Measurements from ENCODE around the gene ZNF324. TPM values are rescaled to one million over a fixed set of nuclear protein-coding genes. Genes with fewer than 3 reads are reported as not detected.

Gene ZNF324
- total and polyA plus RNA-seq, 9 of the 15 experiments (the other 6 are each of a cell fraction or from before 2014, with no cell fraction given): 0.92 to 16.4 (median 5.3) TPM

DNA sequence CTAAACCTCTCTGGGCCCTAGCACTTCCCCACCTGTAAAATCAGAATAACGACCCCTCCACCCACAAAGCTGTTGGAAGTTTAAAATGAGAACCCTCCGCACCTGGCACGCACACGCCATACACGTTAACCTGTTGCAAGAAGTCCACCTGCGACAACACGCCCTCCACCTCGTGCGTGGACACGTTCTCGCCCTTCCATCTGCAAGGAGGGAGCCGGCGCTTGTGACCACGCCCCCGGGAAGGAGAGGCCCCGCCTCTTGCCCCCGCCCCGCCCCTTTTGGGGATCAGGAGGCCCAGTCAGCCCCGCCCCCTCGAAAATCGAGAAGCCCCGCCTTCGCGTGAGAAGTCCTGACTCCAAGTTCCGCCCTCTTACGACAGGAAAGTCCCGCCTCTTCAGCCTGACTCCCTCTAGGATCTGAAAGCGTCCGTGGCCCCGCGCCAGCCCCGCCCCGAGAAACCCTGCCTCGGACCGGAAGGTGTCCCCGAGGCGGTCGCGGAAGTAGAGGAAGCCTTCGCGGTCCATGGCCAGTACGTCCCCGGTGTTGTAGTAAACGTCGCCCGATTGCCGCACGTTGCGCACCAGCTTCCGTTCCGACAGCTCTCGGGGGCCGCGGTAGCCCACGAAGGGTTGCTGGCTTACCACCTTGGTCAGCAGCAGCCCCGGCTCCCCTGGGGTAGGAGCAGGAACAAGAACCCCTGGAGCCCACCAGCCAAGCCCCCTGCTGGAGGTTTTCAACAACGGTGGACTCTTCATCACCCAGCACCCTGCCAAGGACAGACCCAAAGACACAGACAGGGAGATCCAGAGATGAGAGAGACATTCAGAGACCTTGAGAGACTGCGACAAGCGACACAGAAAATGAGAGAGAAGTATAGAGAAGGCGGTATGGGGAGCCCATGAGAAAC is 32.4 kb downstream of the ZNF324 start (continued):
- TF ChIP-seq, protein P1, sequence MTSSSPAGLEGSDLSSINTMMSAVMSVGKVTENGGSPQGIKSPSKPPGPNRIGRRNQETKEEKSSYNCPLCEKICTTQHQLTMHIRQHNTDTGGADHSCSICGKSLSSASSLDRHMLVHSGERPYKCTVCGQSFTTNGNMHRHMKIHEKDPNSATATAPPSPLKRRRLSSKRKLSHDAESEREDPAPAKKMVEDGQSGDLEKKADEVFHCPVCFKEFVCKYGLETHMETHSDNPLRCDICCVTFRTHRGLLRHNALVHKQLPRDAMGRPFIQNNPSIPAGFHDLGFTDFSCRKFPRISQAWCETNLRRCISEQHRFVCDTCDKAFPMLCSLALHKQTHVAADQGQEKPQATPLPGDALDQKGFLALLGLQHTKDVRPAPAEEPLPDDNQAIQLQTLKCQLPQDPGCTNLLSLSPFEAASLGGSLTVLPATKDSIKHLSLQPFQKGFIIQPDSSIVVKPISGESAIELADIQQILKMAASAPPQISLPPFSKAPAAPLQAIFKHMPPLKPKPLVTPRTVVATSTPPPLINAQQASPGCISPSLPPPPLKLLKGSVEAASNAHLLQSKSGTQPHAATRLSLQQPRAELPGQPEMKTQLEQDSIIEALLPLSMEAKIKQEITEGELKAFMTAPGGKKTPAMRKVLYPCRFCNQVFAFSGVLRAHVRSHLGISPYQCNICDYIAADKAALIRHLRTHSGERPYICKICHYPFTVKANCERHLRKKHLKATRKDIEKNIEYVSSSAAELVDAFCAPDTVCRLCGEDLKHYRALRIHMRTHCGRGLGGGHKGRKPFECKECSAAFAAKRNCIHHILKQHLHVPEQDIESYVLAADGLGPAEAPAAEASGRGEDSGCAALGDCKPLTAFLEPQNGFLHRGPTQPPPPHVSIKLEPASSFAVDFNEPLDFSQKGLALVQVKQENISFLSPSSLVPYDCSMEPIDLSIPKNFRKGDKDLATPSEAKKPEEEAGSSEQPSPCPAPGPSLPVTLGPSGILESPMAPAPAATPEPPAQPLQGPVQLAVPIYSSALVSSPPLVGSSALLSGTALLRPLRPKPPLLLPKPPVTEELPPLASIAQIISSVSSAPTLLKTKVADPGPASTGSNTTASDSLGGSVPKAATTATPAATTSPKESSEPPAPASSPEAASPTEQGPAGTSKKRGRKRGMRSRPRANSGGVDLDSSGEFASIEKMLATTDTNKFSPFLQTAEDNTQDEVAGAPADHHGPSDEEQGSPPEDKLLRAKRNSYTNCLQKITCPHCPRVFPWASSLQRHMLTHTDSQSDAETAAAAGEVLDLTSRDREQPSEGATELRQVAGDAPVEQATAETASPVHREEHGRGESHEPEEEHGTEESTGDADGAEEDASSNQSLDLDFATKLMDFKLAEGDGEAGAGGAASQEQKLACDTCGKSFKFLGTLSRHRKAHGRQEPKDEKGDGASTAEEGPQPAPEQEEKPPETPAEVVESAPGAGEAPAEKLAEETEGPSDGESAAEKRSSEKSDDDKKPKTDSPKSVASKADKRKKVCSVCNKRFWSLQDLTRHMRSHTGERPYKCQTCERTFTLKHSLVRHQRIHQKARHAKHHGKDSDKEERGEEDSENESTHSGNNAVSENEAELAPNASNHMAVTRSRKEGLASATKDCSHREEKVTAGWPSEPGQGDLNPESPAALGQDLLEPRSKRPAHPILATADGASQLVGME (CRISPR knock-in tag; IDR thresholded peaks at IDR 0.05): peak; percentile 82; the same call in 1 of the 2 replicates
- TF ChIP-seq GTF2A2 (tag; IDR thresholded peaks at IDR 0.05): 0 out of 2 replicates have a peak, but pooled peaks have one; percentile 69
- peak; percentile 63 for TF ChIP-seq TRIM28 (IDR thresholded peaks at IDR 0.05)
- no peak for TF ChIP-seq ZNF778 (CRISPR knock-in tag; IDR thresholded peaks at IDR 0.05)
- no peak for TF ChIP-seq ZNF174 (CRISPR knock-in tag; IDR thresholded peaks at IDR 0.05)
- no peak; the same call in 1 of the 2 replicates for TF ChIP-seq MXI1 (IDR thresholded peaks at IDR 0.05; ENCODE audit: low read depth, low read length)
- TF ChIP-seq, protein P2, sequence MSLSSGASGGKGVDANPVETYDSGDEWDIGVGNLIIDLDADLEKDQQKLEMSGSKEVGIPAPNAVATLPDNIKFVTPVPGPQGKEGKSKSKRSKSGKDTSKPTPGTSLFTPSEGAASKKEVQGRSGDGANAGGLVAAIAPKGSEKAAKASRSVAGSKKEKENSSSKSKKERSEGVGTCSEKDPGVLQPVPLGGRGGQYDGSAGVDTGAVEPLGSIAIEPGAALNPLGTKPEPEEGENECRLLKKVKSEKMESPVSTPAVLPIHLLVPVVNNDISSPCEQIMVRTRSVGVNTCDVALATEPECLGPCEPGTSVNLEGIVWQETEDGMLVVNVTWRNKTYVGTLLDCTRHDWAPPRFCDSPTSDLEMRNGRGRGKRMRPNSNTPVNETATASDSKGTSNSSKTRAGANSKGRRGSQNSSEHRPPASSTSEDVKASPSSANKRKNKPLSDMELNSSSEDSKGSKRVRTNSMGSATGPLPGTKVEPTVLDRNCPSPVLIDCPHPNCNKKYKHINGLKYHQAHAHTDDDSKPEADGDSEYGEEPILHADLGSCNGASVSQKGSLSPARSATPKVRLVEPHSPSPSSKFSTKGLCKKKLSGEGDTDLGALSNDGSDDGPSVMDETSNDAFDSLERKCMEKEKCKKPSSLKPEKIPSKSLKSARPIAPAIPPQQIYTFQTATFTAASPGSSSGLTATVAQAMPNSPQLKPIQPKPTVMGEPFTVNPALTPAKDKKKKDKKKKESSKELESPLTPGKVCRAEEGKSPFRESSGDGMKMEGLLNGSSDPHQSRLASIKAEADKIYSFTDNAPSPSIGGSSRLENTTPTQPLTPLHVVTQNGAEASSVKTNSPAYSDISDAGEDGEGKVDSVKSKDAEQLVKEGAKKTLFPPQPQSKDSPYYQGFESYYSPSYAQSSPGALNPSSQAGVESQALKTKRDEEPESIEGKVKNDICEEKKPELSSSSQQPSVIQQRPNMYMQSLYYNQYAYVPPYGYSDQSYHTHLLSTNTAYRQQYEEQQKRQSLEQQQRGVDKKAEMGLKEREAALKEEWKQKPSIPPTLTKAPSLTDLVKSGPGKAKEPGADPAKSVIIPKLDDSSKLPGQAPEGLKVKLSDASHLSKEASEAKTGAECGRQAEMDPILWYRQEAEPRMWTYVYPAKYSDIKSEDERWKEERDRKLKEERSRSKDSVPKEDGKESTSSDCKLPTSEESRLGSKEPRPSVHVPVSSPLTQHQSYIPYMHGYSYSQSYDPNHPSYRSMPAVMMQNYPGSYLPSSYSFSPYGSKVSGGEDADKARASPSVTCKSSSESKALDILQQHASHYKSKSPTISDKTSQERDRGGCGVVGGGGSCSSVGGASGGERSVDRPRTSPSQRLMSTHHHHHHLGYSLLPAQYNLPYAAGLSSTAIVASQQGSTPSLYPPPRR (CRISPR knock-in tag; IDR thresholded peaks at IDR 0.05; ENCODE audit: borderline replicate concordance): no peak
- TF ChIP-seq, protein P3, sequence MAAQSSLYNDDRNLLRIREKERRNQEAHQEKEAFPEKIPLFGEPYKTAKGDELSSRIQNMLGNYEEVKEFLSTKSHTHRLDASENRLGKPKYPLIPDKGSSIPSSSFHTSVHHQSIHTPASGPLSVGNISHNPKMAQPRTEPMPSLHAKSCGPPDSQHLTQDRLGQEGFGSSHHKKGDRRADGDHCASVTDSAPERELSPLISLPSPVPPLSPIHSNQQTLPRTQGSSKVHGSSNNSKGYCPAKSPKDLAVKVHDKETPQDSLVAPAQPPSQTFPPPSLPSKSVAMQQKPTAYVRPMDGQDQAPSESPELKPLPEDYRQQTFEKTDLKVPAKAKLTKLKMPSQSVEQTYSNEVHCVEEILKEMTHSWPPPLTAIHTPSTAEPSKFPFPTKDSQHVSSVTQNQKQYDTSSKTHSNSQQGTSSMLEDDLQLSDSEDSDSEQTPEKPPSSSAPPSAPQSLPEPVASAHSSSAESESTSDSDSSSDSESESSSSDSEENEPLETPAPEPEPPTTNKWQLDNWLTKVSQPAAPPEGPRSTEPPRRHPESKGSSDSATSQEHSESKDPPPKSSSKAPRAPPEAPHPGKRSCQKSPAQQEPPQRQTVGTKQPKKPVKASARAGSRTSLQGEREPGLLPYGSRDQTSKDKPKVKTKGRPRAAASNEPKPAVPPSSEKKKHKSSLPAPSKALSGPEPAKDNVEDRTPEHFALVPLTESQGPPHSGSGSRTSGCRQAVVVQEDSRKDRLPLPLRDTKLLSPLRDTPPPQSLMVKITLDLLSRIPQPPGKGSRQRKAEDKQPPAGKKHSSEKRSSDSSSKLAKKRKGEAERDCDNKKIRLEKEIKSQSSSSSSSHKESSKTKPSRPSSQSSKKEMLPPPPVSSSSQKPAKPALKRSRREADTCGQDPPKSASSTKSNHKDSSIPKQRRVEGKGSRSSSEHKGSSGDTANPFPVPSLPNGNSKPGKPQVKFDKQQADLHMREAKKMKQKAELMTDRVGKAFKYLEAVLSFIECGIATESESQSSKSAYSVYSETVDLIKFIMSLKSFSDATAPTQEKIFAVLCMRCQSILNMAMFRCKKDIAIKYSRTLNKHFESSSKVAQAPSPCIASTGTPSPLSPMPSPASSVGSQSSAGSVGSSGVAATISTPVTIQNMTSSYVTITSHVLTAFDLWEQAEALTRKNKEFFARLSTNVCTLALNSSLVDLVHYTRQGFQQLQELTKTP (IDR thresholded peaks at IDR 0.05; ENCODE audit: low read depth in 1 of 2, partially characterized antibody in 2 of 2): peak; percentile 48 to 79
- no peak for TF ChIP-seq ZNF165 (CRISPR knock-in tag; IDR thresholded peaks at IDR 0.05; ENCODE audit: borderline replicate concordance)
- TF ChIP-seq ZNF717 (CRISPR knock-in tag; IDR thresholded peaks at IDR 0.05): no peak
- TF ChIP-seq MTA1 (IDR thresholded peaks at IDR 0.05; ENCODE audit: borderline replicate concordance): peak; percentile 62
- no peak for TF ChIP-seq MCM3 (IDR thresholded peaks at IDR 0.05)
- TF ChIP-seq ZNF436 (CRISPR knock-in tag; IDR thresholded peaks at IDR 0.05): no peak

All from K562 (cell line).